Keratinocyte (primary cell): ENCODE results near the gene ESRRB. TPM values are rescaled to one million over a fixed set of nuclear protein-coding genes. Genes with fewer than 3 reads are reported as not detected.

Experiments
- DNase-seq: peaks from one replicate; pipeline ENCODE4 v3.0.0-alpha.2; 2011; ENCODE audit warnings: low read depth, missing footprints, low spot score
- FAIRE-seq: peaks from 2 replicates; lab custom pipeline; 2011; peaks lifted over from hg19 to GRCh38; lab: Jason Lieb, UNC
- H2AFZ ChIP-seq: 2 replicates; pipeline ENCODE4 v1.6.0; 2012; ENCODE audit warnings: low read length, control low read depth, inconsistent platforms; ENCODE audit not compliant: control insufficient read depth
- H3K27ac ChIP-seq: 2 replicates; pipeline ENCODE4 v1.5.1; 2011; ENCODE audit warnings: low read length; ENCODE audit not compliant: control insufficient read depth, insufficient read depth
- H3K27me3 ChIP-seq: 3 replicates; pipeline ENCODE4 v1.6.0; 2011; ENCODE audit warnings: low read length; ENCODE audit not compliant: control insufficient read depth, insufficient read depth; ENCODE audit errors: extremely low read depth
- H3K36me3 ChIP-seq, 2 experiments: 2 replicates in 1 of 2; 3 replicates in 1 of 2; pipeline ENCODE4 v1.5.1; 2011; ENCODE audit warnings: low read length in 2 of 2, mild to moderate bottlenecking in 1 of 2; ENCODE audit not compliant: control insufficient read depth in 2 of 2, insufficient read depth in 2 of 2; ENCODE audit errors: extremely low read depth in 1 of 2
- H3K4me1 ChIP-seq: 3 replicates; pipeline ENCODE4 v1.5.1; 2011; ENCODE audit warnings: low read length; ENCODE audit not compliant: control insufficient read depth, insufficient read depth; ENCODE audit errors: extremely low read depth
- H3K4me2 ChIP-seq: 3 replicates; pipeline ENCODE4 v1.6.0; 2011; ENCODE audit warnings: low read depth, low read length; ENCODE audit not compliant: control insufficient read depth, insufficient read depth; ENCODE audit errors: extremely low read depth
- H3K4me3 ChIP-seq, 3 experiments: fragments of 200-600 bp in 1 of 3; sonication (generic) in 1 of 3; 2 replicates in 2 of 3; 3 replicates in 1 of 3; pipeline ENCODE4 v1.5.1; 2011 to 2016; ENCODE audit warnings: low read length in 3 of 3, mild to moderate bottlenecking in 3 of 3, control low read depth in 2 of 3, inconsistent platforms in 1 of 3, low read depth in 1 of 3, mixed read lengths in 1 of 3, mixed run types in 1 of 3, moderate library complexity in 1 of 3; ENCODE audit not compliant: control insufficient read depth in 2 of 3, insufficient read depth in 2 of 3; ENCODE audit errors: extremely low read depth in 1 of 3
- H3K79me2 ChIP-seq: 2 replicates; pipeline ENCODE4 v1.6.0; 2012; ENCODE audit warnings: low read length; ENCODE audit not compliant: control insufficient read depth, insufficient read depth
- H3K9ac ChIP-seq: 3 replicates; pipeline ENCODE4 v1.6.0; 2011; ENCODE audit warnings: low read length; ENCODE audit not compliant: control insufficient read depth, insufficient read depth; ENCODE audit errors: extremely low read depth
- H3K9me1 ChIP-seq: 3 replicates; pipeline ENCODE4 v1.6.0; 2011; ENCODE audit warnings: low read length; ENCODE audit not compliant: control insufficient read depth, insufficient read depth; ENCODE audit errors: extremely low read depth
- H3K9me3 ChIP-seq: 2 replicates; pipeline ENCODE4 v1.5.1; 2012; ENCODE audit warnings: low read depth, low read length; ENCODE audit not compliant: control insufficient read depth
- H4K20me1 ChIP-seq: 3 replicates; pipeline ENCODE4 v1.6.0; 2011; ENCODE audit warnings: low read length; ENCODE audit not compliant: control insufficient read depth, insufficient read depth; ENCODE audit errors: extremely low read depth
- EZH2 ChIP-seq: IDR thresholded peaks from one replicate; pipeline ENCODE4 v1.6.1; 2012; ENCODE audit warnings: inconsistent platforms, mild to moderate bottlenecking, low read length, moderate library complexity
- dilution Hi-C: fragments of 300-500 bp; cut with MboI; formaldehyde crosslinking; loops from one replicate; pipeline ENCODE4 v1.7.0; 2020; ENCODE audit warnings: low sequenced_read_pairs; ENCODE audit not compliant: extremely low pct_ligation_motif_present
- polyA plus RNA-seq, 5 experiments: library from polyadenylated mRNA; depleted of rRNA in 3 of 5; stranded (reverse) in 3 of 5; stranded (forward) in 1 of 5; unstranded in 1 of 5; fragments of >200 nt; gene quantifications; 1 replicate in 1 of 5; 2 replicates in 3 of 5; 3 replicates in 1 of 5; pipeline versions ENCODE4 v1.2.1 to v1.2.3, GENCODE V29; 2011 to 2012; ENCODE audit warnings: missing spikeins in 2 of 5, low read depth in 1 of 5, low replicate concordance in 1 of 5
- TF ChIP-seq, protein P1 (sequence below), 3 experiments: IDR thresholded peaks in 1 of 3; conservative IDR thresholded peaks in 1 of 3; optimal IDR thresholded peaks in 1 of 3; 2 replicates in 2 of 3; 3 replicates in 1 of 3; pipeline versions ENCODE3 to v1.5.1; 2011; ENCODE audit warnings: low read length in 3 of 3, mild to moderate bottlenecking in 3 of 3, moderate library complexity in 2 of 3, control low read depth in 1 of 3, inconsistent platforms in 1 of 3; ENCODE audit not compliant: insufficient read depth in 2 of 3; ENCODE audit errors: extremely low read depth in 1 of 3

ESRRB gene
- polyA plus RNA-seq, 1 donor (not counting 4 experiments of a cell fraction or from before 2014, with no cell fraction given) = 0.01 TPM

DNA sequence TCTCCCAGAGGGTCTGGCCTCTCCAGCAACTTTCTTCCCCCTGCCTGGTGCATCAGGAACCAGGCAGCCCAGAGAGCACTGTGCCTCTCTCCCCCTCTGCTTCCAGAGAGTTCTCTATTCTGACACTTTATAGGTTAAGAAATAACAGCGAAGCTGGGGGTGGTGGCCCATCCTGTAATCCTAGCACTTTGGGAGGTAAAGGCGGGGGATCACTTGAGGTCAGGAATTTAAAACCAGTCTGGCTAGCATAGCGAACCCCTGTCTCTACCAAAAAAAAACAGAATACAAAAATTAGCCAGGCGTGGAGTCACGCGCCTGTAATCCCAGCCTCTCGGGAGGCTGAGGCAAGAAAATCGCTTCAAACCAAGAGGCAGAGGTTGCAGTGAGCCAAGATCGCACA, 58.3 kb downstream of the ESRRB start:
- FAIRE-seq (no peak), DNase-seq (no peak)
- no peak for TF ChIP-seq EZH2
- TF ChIP-seq, protein P1, sequence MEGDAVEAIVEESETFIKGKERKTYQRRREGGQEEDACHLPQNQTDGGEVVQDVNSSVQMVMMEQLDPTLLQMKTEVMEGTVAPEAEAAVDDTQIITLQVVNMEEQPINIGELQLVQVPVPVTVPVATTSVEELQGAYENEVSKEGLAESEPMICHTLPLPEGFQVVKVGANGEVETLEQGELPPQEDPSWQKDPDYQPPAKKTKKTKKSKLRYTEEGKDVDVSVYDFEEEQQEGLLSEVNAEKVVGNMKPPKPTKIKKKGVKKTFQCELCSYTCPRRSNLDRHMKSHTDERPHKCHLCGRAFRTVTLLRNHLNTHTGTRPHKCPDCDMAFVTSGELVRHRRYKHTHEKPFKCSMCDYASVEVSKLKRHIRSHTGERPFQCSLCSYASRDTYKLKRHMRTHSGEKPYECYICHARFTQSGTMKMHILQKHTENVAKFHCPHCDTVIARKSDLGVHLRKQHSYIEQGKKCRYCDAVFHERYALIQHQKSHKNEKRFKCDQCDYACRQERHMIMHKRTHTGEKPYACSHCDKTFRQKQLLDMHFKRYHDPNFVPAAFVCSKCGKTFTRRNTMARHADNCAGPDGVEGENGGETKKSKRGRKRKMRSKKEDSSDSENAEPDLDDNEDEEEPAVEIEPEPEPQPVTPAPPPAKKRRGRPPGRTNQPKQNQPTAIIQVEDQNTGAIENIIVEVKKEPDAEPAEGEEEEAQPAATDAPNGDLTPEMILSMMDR (optimal IDR thresholded peaks at IDR 0.05 in 1 of 3, IDR thresholded peaks at IDR 0.05 in 1 of 3, conservative IDR thresholded peaks at IDR 0.05 in 1 of 3; ENCODE audit: extremely low read depth in 1 of 3, insufficient read depth in 2 of 3, low read length in 3 of 3) = no peak
- Histone ChIP-seq H3K9me3 (no peaks in the 10 kb centered on the region), H3K27ac (no peak overlapping the region), H3K36me3 (no peaks in the 10 kb centered on the region), H3K9ac (no peak overlapping the region), H2AFZ (no peak overlapping the region), H3K79me2 (no peaks in the 10 kb centered on the region), H3K4me1 (no peaks in the 10 kb centered on the region), H3K4me3 (no peak overlapping the region), H3K4me2 (no peak overlapping the region), H3K27me3 (no peaks in the 10 kb centered on the region), H4K20me1 (no peaks in the 10 kb centered on the region), H3K9me1 (no peaks in the 10 kb centered on the region)
- dilution Hi-C loops = no loop called here

DNA sequence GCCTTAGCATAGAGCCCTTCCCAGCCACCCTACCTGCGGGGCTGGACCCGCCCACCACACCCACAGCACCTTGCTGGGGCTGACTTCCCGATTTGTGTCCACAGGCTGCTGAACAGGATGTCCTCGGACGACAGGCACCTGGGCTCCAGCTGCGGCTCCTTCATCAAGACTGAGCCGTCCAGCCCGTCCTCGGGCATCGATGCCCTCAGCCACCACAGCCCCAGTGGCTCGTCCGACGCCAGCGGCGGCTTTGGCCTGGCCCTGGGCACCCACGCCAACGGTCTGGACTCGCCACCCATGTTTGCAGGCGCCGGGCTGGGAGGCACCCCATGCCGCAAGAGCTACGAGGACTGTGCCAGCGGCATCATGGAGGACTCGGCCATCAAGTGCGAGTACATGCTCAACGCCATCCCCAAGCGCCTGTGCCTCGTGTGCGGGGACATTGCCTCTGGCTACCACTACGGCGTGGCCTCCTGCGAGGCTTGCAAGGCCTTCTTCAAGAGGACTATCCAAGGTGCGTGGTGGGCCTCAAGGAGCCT, 63.4 kb downstream of the ESRRB start:
- dilution Hi-C loops = no loop called here
- H3K27ac ChIP-seq = no peak overlapping the region
- H4K20me1 ChIP-seq = no peaks in the 10 kb centered on the region
- no peaks in the 10 kb centered on the region for H3K4me1 ChIP-seq
- no peaks in the 10 kb centered on the region for H3K9me3 ChIP-seq
- H3K27me3 ChIP-seq = no peaks in the 10 kb centered on the region
- FAIRE-seq (no peak), DNase-seq (no peak)
- H3K4me3 ChIP-seq = no peak overlapping the region
- no peak overlapping the region for H2AFZ ChIP-seq
- H3K36me3 ChIP-seq = no peaks in the 10 kb centered on the region
- no peak overlapping the region for H3K4me2 ChIP-seq
- no peak overlapping the region for H3K9ac ChIP-seq
- H3K9me1 ChIP-seq = no peaks in the 10 kb centered on the region
- H3K79me2 ChIP-seq = no peaks in the 10 kb centered on the region
- TF ChIP-seq, protein P1 (optimal IDR thresholded peaks at IDR 0.05 in 1 of 3, IDR thresholded peaks at IDR 0.05 in 1 of 3, conservative IDR thresholded peaks at IDR 0.05 in 1 of 3; ENCODE audit: extremely low read depth in 1 of 3, insufficient read depth in 2 of 3, low read length in 3 of 3) = no peak
- TF ChIP-seq EZH2 = no peak
